Measurements from ENCODE around the gene SEC22B.
"Not testable (repeated sequence)": the region's sequence is repeated elsewhere in the genome, so short reads cannot be mapped to it uniquely, and the experiment has no call there.

Gene SEC22B
- total RNA-seq, result 33.4 to 52.5 reads per million in 2 donors

DNA sequence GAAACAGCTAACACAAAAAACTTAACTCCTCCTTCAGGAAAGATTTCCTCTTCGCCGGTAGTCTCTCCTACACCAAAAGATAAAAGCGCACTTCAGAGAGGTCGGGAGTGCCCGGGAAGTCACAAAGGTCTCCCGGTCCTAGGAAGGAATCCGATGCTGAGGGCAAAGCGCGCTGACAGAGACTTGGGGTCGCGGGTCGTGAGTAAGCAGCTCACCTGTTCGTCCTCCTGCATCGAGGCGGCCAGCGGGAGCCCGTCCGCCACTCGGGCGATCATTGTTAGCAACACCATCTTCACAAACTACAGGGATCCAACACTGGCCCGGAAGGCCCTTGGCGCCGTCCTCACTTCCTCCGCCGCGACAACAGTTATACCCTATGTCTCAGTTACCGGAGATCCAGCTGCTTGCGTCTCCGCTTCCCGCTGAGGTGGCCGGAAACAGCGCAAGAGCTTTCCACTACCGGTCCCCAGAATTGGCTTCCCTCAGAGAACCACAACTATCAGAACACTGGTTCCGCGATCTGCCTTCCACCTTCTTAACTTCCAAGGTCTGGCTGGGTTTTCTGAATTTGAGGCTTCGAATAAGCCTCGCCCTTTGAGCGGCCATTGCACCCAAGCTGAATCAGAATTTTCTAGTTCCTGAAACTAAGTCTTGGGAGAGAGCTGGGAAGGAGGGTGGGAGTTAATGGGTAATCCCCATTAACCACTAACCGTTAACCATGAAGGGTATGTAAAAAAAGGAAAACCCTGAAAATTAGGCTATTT lies at the start of gene SEC22B:
SEC22B (minus strand) TSS at position 429 of the 764 bp plus-strand sequence; CDS start at position 290, 139 bp downstream.
- peak; percentile 63 to 98 (median 83) for DNase-seq

DNA sequence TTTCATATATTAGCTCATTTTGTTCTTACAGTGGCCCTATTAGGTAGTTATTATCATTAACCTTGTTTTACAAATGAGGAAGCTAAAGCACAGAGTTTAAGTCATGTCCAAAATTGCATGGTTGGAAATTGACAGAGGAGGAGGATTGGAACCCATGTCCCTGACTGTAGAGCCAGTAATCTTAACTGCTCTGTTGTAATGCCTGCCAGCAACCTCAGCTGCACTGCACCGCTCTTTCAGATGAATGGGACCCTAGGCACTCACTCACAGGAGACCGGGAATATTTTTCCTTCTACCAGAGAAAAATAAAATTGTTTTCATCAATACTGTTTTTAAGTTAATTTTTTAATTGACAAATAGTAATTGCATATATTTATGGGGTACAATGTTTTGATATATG lies 41.6 kb upstream of the SEC22B start:
- not testable (repeated sequence) for DNase-seq

DNA sequence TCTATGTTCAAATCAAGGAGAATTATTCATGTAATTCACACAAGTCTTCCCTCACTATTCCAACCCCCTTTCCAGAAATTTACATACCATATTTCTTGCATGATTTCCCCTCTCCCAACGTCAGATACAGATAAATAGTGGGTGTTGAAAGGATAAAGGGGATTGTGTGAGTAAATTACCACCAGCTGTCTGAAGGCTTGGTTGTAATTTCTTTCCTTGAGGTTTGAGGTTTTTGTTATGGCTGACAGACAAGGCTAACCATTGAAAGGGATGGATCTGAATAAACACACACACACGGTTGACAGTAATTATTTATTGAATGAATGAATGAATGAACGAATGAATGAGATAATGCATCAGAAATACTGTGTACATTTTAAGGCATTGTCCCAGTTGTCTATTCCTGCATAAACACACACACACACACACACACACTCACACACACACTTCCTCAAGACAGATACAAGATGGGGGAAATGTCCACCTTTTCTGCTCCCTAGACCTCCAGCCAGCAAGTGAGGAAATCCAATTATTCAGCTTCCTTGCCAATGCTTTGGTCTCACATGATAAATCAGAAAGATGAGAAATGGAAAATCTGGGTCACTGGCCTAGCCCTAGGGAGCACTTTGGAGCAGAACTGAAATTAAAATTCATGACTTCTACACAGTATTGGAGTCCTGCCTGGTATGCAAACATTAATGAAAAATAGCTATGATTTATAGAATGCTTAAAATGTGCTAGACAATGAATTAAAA lies 41.0 kb upstream of the SEC22B start:
- DNase-seq, result not testable (repeated sequence)

DNA sequence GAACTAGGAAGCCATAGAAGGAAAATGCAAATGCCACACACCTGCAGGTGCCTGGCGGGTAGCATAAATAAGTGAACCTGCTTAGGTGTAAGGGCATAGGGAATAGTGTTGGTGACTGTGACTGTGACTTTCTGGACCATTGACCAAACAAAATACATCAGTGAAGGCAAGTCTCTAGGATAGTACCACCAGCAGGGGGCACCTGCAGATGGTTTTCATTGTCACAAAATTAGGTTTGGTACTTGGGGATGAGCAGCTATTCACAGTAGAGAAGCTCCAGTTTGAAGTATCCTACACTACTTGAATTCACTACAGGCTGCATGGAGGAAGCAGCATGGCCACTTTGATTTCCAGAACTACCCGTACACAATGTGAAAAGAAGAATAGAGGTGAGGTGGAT lies 37.3 kb upstream of the SEC22B start:
- not testable (repeated sequence) for DNase-seq

DNA sequence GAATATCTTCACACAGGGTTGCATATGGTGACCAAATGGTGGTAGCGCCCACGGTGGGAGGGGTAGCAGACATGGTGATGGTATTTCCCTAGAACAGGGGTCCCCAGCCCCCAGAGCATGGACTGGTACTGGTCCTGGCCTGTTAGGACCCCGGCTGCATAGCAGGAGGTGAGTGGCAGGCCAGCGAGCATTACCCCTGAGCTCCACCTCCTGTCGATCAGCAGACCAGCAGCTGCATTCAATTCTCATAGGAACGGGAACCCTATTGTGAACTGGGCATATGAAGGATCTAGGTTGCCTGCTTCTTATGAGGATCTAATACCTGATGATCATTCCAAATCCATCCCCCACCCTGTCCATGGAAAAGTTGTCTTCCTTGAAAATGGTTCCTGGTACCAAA lies 34.4 kb upstream of the SEC22B start:
- DNase-seq, result not testable (repeated sequence)

DNA sequence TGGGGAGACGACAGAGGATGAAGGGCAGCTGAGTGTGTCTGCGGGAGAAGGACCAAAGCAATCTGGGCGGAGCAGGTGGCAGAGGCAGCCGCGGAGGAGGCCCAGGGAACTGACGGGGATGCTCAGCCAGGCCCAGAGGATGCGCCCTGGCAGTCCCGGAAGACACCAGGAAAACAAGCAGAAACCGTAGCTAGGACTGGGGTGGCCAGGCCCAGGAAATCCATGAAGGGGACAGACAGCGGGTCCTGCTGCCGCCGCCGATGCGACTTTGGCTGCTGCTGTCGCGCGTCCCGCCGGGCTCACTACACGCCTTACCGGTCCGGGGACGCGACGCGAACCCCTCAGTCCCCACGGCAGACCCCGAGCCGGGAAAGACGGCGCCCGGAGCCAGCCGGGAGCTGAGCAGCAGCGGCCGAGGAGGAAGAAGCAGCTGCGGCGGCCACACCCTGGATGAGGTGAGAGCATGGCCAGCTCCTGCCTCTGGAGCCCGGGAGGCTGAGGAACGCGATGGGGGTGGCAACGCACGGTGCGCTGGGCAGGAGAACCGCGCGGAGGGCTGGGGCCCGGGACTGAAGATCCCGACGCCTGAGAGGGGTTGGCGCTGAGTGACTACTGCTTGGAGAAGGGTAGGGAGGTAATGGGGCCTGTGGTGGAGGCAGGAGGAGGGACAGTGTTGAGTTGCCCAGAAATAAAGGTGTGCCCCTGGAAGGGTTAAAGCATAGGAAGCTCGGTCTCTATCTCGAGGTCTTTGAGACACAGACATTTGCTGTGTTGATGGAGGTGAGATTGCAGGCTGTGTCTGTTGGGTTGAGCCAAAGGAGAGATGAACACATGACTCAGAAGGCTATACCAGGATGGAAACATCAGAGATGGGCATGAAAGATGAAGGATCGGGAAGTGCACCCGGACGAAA lies 20.8 kb upstream of the SEC22B start:
- DNase-seq, result not testable (repeated sequence)

DNA sequence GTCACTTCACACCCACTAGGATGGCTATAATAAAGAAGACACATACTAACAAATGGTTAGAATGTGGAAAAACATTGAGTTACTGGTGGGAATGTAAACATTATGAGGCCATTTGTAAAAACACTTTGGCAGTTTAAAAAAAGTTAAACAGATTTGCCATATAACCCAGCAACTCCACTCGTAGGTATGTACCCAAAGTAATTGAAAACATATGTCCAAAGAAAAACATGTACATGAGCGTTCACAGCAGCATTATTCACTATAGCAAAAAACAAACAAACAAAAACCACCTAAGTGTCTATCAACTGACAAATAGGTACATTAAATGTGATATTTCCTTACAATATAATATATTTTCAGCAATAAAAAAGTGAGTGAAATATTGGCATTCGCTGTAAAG lies 12.3 kb upstream of the SEC22B start:
- DNase-seq, result not testable (repeated sequence)

DNA sequence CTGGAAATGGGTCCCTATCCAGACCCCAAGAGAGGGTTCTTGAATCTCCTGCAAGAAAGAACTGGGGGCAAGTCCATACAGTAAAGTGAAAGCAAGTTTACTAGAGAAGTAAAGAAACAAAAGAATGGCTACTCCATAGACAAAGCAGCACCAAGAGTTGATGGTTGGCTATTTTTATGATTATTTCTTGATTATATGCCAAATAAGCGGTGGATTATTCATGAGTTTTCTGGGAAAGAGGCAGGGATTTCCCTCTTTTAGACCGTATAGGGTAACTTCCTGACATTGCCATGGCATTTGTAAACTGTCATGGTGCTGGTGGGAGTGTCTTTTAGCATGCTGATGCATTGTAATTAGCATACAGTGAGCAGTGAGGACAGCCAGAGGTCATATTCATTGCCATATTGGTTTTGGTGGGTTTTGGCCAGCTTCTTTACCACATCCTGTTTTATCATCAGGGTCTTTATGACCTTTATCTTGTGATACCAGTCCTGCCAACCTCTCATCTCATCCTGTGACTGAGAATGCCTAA lies 5.9 kb upstream of the SEC22B start:
- DNase-seq, result not testable (repeated sequence)

DNA sequence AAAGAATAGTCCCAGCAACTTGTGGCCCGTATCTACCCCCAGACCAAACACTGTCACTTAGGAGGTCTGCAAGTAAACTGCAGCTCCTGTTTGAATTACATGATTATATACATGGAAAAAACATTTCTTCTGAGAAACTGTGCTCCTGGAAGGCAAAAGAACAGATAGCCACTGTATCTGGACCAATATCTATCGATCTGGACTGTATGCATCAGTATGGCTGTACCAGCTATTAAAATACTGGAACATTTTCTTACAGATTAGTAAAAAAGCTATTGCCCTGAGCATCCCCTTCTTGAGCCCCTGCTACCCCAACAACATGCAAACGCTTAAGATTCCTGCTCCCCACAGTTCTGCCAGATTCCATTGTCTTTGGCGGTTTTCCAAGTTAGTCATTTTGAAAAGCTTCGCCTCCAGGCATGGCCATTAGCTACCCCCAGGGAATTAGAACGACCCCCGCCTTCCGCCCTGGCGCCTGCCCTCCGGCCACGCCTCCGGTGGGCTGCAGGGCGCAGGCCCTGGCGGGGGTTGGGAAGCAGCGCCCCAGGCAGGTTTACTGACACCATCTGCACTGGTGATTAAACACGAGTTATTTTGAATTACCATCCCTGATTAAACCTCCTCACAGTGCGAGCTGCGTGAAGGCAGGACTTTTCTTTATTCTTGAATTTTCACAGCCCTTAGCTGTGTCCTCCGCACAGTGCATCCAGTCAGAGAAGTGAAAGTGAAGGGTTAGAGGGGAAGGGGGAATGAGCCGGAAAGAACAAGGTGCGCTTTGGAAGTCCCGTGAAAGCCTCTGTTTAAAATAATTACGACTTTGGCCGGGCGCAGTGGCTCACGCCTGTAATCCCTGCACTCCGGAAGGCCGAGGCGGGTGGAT lies 3.7 kb upstream of the SEC22B start:
- not testable (repeated sequence) for DNase-seq

DNA sequence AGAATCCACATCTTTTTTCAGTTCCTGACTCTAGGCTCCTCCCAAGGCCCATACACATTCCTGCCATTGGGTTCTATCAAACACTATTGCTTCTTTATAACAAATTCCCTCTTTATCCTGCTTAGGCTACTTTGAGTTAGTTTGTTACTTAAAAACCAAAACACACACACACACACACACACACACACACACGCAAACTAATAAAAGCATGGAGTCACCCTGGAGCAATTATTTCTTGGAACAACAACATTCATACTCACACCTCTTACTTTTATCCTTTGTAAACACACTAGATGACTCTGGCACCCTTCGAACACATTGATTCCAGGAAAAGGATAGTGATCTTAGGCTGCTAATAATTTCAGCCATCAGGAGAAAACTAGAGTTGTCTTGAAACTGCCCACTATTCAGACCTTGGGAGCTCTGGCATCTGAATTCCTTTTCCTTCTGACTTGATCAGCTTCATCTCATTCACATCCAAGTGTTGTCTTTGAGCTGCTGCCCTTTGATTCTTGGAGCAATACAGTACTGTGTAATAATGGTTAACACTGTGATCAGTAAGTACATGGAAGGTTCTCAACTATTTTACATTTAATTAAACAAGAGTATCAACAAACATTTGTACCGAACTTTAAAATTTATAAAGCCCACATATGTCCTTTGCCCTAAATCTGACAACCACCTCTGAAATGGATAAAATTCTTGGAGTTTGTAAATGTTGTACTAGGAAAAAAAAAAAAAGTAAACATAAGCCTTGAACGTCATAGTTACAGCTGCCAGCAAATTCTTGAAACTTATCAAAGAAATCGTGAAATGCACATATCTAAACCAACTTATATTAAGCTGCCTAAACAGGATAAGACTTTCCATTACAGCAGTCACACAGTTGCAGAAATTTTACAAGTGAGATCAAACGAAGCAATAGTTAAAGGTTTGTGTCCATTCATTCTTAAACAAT lies 2.8 kb upstream of the SEC22B start:
- DNase-seq, result no peak

DNA sequence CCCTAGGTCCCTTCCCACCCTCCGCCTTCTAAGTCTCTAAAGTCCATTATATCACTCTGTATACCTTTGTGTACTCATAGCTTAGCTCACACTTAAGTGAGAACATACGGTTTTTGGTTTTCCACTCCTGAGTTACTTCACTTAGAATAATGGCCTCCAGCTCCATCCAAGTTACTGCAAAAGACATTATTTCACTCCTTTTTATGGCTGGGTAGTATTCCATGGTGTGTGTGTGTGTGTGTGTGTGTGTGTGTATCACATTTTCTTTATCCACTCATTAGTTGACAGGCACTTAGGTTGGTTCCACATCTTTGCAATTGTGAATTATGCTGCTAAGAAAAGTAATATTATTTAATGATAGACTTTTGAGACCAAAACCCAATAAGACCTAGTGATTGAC lies 1.7 kb upstream of the SEC22B start:
- DNase-seq, result not testable (repeated sequence)

DNA sequence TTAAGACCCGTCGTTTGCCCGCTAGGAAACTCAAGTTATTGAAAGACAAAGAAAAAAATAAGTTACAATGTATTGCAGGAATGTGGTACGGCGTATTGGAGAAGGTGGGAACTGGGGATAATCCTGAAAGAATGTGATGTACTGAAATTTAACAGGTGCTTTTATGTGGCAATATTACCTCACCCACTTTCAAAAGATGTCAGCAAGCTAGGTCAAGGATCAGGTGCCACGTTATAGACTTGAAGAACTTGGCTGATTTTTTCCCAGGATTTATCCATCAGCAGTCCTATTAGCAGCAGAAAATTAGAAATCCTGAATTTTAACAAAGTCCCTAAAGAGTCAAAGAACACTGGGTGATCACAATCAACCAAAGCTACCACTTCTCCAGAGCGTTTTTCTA lies 632 bp downstream of the SEC22B start:
- DNase-seq, result peak in 1 of 5 experiments; percentile 16

DNA sequence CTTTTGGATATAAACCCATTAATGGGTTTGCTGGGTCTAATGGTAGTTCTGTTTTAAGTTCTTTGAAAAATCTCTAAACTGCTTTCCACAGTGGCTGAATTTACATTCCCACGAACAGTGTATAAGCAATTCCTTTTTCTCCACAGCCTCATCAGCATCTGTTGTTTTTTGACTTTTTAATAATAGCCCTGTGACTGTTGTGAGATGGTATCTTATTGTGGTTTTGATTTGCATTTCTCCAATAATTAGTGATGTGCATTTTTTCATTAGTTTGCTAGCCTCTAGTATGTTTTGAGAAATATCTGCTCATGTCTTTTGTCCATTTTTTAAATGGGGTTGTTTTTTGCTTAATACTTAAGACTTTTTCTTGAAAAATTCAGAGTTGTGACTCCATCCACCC lies 11.6 kb downstream of the SEC22B start:
- DNase-seq, result not testable (repeated sequence)

DNA sequence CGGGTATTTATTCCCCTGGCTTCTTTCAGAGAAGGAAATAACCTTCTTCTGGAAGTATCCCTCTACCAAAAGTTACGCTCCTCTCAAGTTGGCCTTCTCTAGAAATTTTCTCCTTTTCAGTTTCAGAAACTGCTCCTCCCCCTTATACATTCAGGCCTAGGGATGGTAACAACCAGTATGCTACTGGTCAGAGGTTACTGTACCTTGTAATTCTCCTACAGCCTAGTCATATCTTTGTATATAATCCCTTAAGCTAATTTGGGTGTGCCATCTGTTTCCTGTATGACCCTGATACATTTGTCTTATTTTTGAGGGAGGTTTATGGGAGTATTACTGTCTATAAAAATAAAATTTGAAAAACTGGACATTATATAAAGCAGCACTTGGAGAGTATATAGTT lies 14.3 kb downstream of the SEC22B start:
- DNase-seq, result not testable (repeated sequence)

DNA sequence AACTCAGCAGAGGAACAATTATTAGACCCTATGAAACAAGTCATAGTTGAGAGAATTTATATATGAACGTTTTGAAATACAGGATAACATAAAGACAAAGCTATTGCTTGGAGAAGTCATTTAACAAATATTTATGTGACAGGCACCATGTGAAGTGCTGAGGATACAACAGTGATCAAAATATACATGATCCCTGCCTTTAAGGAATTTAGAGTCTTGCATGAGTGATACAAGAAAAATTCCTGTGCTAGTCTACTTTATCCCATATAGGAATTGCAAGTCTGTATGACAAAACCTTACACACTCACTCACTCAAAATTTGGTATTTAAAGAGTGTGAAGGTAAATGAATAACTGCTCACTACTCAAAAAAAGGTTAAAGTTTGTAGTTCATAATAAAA lies 17.8 kb downstream of the SEC22B start:
- DNase-seq, result not testable (repeated sequence)

DNA sequence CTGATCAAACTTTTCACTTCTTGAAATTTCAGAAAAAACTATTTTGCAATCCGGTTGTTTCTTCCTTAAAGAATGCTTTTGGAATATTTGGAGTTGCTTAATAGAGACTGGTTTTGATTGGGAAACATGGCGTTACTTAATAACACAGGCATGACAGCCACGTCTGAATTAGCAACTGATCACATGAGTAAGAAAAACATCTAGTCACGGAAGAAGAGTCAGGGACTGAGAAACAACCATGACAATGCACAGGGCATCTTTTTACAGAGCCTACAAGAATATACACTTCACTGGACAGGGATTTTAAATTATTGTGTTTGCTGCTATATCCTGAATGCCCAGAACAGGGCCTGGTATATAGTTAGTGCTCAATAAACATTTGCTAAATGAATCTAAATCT lies 18.2 kb downstream of the SEC22B start:
- not testable (repeated sequence) for DNase-seq

DNA sequence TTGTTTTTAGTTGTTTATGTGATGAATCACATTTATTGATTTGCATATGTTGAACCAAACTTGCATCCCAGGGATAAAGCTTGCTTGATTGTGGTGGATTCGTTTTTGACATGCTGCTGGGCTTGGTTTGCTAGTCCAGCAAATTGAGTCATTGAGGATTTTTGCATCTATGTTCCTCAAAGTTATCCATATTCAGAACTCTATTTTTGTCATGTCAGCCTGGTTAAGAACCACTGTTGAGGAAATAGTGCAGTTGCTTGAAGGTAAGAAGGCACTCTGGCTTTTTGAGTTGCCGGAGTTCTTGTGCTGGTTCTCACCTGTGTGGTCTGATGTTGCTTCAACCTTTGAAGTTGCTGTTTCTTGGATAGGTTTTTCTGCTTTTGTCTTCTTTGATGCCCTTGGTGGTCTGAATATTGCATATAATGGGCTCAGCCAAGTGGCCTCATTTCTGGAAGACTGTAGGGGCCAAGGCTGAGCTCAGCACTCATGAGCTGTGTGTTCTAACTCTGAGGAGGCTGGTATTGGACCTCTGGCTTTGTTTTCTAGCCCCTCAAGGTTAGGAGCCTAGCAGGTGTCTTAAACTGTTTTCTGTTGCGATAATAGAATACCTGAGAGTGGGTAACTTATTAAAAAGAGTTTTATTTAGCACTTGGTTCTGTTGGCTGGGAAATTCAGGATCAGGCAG lies 26.0 kb downstream of the SEC22B start:
- DNase-seq, result not testable (repeated sequence)

DNA sequence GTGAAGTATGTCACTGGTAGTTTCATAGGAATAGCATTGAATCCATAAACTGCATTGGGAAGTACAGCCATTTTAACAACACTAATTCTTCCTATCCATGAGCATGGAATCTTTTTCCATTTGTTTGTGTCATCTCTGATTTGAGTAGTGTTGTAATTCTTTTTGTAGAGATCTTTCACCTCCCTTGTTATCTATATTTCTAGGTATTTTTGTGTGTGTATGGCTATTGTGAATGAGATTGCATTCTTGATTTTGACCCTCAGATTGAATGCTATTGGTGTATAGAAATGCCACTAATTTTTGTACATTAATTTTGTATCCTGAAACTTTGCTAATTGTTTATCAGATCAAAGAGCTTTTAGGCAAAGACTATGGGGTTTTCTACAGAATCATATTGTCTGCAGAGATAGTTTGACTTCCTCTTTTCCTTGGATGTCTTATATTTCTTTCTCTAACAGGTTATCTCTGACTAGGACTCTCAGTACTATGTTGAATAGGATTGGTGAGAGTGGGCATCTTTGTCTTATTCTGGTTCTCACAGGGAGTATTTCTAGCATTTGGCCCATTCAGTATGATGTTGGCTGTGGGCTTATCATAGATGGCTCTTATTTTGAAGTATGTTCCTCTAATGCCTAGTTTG lies 26.8 kb downstream of the SEC22B start:
- DNase-seq, result not testable (repeated sequence)

DNA sequence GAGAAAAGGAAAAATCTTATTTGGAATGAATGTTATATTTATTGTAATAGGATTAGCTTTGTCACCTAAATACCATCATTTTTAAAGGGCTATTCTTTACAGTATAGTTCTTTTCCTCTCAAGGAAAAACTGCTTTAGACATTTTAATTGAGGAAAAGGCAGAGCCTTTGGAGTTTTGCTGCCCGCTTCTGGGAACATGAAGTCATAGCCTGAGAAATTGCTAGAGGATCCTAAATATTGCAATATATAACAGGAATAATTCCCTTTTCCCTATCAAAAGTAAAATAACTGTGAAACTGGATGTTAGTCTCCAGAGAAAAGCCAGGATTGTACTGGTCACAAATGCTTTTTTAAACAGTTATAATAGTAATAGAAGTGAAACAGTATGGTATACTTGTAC lies 30.5 kb downstream of the SEC22B start:
- DNase-seq, result not testable (repeated sequence)
